Fibroblast of lung (primary cell): ENCODE results near the gene COL10A1. TPM values are rescaled to one million over a fixed set of nuclear protein-coding genes. Genes with fewer than 3 reads are reported as not detected.

Experiments
- DNase-seq, 2 donors: peaks; one replicate each; pipeline versions ENCODE4 v3.0.0 to v3.0.0-alpha.2; 2010; ENCODE audit warnings: low read depth in 2 of 2
- H2AFZ ChIP-seq: 2 replicates; pipeline ENCODE4 v1.5.1; 2012; ENCODE audit warnings: low read length, control low read depth, inconsistent platforms
- H3K27ac ChIP-seq: 2 replicates; pipeline ENCODE4 v1.5.1; 2011; ENCODE audit warnings: low read length, control low read depth; ENCODE audit not compliant: insufficient read depth
- H3K27me3 ChIP-seq: 2 replicates; pipeline ENCODE4 v1.5.1; 2011; ENCODE audit warnings: mild to moderate bottlenecking, low read length; ENCODE audit not compliant: control insufficient read depth, insufficient read depth
- H3K36me3 ChIP-seq: 2 replicates; pipeline ENCODE4 v1.5.1; 2011; ENCODE audit warnings: low read length; ENCODE audit not compliant: control insufficient read depth, insufficient read depth
- H3K4me1 ChIP-seq: 2 replicates; pipeline ENCODE4 v1.5.1; 2011; ENCODE audit warnings: low read length; ENCODE audit not compliant: control insufficient read depth, insufficient read depth; ENCODE audit errors: extremely low read depth
- H3K4me2 ChIP-seq: 2 replicates; pipeline ENCODE4 v1.5.1; 2011; ENCODE audit warnings: low read length, control low read depth; ENCODE audit not compliant: insufficient read depth; ENCODE audit errors: extremely low read depth
- H3K4me3 ChIP-seq, 4 experiments: fragments of 200-600 bp in 1 of 4; sonication (generic) in 1 of 4; replicated peaks in 1 of 4; 2 replicates each; pipeline ENCODE4 v1.5.1; 2011 to 2016; ENCODE audit warnings: low read length in 4 of 4, low read depth in 3 of 4, mild to moderate bottlenecking in 3 of 4, control low read depth in 2 of 4, inconsistent platforms in 1 of 4, mixed read lengths in 1 of 4; ENCODE audit not compliant: insufficient read depth in 1 of 4; ENCODE audit errors: control extremely low read depth in 1 of 4
- H3K79me2 ChIP-seq: 2 replicates; pipeline ENCODE4 v1.5.1; 2012; ENCODE audit warnings: mild to moderate bottlenecking, low read length, inconsistent platforms; ENCODE audit not compliant: control insufficient read depth, insufficient read depth
- H3K9ac ChIP-seq: 2 replicates; pipeline ENCODE4 v1.5.1; 2011; ENCODE audit warnings: mild to moderate bottlenecking, low read length, control low read depth; ENCODE audit not compliant: insufficient read depth
- H3K9me3 ChIP-seq: 2 replicates; pipeline ENCODE4 v1.5.1; 2012; ENCODE audit warnings: low read depth, low read length; ENCODE audit not compliant: control insufficient read depth, insufficient read depth
- H4K20me1 ChIP-seq: 2 replicates; pipeline ENCODE4 v1.5.1; 2011; ENCODE audit warnings: low read length; ENCODE audit not compliant: control insufficient read depth, insufficient read depth; ENCODE audit errors: extremely low read depth
- EZH2 ChIP-seq: IDR thresholded peaks from 2 replicates; pipeline ENCODE4 v1.5.1; 2012; ENCODE audit warnings: low read length, control low read depth, mild to moderate bottlenecking; ENCODE audit errors: missing control alignments
- polyA plus RNA-seq, 2 donors: library from polyadenylated mRNA; depleted of rRNA in 1 of 2; stranded (reverse) in 1 of 2; unstranded in 1 of 2; fragments of >200 nt; gene quantifications; 2 replicates each; pipeline ENCODE4 v1.2.1, GENCODE V29; 2011 to 2012; ENCODE audit warnings: missing spikeins in 1 of 2
- total RNA-seq: library from RNA; depleted of rRNA; stranded (reverse); fragments of >200 nt; gene quantifications from 2 replicates; pipeline ENCODE4 v1.2.1, GENCODE V29; 2014
- TF ChIP-seq, protein P1 (sequence below), 2 donors: IDR thresholded peaks in 1 of 2; conservative IDR thresholded peaks in 1 of 2; 1 replicate in 1 of 2; 2 replicates in 1 of 2; pipeline ENCODE4 v1.5.1; 2011 to 2012; ENCODE audit warnings: low read length in 2 of 2, control low read depth in 1 of 2, inconsistent platforms in 1 of 2, low read depth in 1 of 2, mild to moderate bottlenecking in 1 of 2

Gene COL10A1
- total and polyA plus RNA-seq, 2 donors (not counting 1 experiment from before 2014, with no cell fraction given): 17.3 to 40.1 TPM

DNA sequence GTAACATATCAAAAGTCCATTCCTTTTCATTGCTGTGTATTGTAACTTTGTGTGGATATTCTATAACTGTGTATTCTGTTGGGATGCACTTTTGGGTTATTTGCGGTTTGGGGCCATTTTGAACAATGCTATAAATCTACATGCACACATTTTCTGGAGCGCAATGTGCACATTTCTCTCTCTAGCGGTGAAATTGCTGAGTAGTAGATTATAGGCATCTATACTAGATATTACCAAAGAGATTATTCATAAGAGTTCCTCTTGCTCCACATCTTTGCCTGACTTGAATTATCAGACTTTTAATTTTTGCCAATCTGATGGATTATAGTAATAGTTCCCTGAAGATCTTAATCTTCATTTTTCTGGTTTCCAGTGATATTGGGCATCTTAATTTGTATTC lies 47.0 kb downstream of the COL10A1 start:
- TF ChIP-seq EZH2: no peak
- TF ChIP-seq, protein P1, sequence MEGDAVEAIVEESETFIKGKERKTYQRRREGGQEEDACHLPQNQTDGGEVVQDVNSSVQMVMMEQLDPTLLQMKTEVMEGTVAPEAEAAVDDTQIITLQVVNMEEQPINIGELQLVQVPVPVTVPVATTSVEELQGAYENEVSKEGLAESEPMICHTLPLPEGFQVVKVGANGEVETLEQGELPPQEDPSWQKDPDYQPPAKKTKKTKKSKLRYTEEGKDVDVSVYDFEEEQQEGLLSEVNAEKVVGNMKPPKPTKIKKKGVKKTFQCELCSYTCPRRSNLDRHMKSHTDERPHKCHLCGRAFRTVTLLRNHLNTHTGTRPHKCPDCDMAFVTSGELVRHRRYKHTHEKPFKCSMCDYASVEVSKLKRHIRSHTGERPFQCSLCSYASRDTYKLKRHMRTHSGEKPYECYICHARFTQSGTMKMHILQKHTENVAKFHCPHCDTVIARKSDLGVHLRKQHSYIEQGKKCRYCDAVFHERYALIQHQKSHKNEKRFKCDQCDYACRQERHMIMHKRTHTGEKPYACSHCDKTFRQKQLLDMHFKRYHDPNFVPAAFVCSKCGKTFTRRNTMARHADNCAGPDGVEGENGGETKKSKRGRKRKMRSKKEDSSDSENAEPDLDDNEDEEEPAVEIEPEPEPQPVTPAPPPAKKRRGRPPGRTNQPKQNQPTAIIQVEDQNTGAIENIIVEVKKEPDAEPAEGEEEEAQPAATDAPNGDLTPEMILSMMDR (conservative IDR thresholded peaks at IDR 0.05 in 1 of 2, IDR thresholded peaks at IDR 0.05 in 1 of 2; ENCODE audit: low read depth in 1 of 2, low read length in 2 of 2): no peak
- no peaks in the 10 kb centered on the region for H3K9me3 ChIP-seq
- no peak overlapping the region for H3K9ac ChIP-seq

DNA sequence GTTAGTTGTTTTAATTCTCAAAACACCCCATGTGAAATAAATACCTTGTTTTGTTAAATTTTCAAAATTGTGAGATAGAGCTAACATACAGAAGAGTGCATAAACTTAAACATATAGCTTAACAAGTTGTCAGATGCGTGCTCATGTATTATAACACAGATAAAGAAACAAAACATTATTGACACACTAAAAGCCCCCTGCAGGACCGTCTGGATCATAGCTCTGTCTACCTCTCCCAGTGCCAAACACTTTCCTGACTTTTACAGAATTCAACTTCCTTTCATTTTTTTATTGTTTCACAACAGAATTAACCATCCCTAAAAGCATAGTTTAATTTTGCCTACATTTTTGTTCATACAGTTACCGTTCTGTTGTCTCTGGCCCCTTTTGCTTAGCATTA lies 47.4 kb downstream of the COL10A1 start:
- H4K20me1 ChIP-seq: no peaks in the 10 kb centered on the region
- no peak for TF ChIP-seq EZH2
- TF ChIP-seq, protein P1 (conservative IDR thresholded peaks at IDR 0.05 in 1 of 2, IDR thresholded peaks at IDR 0.05 in 1 of 2; ENCODE audit: low read depth in 1 of 2, low read length in 2 of 2): no peak
- H3K4me1 ChIP-seq: peaks cover 3% of the 10 kb centered on the region
- H3K27me3 ChIP-seq: no peaks in the 10 kb centered on the region
- H3K4me2 ChIP-seq: no peak overlapping the region
- H3K27ac ChIP-seq: no peak overlapping the region
- H3K36me3 ChIP-seq: no peaks in the 10 kb centered on the region
- no peak overlapping the region for H3K4me3 ChIP-seq
- no peak overlapping the region for H3K9ac ChIP-seq
- no peaks in the 10 kb centered on the region for H3K9me3 ChIP-seq
- H3K79me2 ChIP-seq: no peaks in the 10 kb centered on the region
- H2AFZ ChIP-seq: no peak overlapping the region
- DNase-seq: no peak

More for the DNA sequence above, 47.0 kb downstream of the COL10A1 start:
- Histone ChIP-seq H4K20me1 (no peaks in the 10 kb centered on the region), H3K27ac (no peak overlapping the region), H3K27me3 (no peaks in the 10 kb centered on the region), H3K79me2 (no peaks in the 10 kb centered on the region), H2AFZ (no peak overlapping the region), H3K4me2 (no peak overlapping the region), H3K4me1 (no peaks in the 10 kb centered on the region), H3K4me3 (no peak overlapping the region), H3K36me3 (no peaks in the 10 kb centered on the region)
- DNase-seq: no peak

DNA sequence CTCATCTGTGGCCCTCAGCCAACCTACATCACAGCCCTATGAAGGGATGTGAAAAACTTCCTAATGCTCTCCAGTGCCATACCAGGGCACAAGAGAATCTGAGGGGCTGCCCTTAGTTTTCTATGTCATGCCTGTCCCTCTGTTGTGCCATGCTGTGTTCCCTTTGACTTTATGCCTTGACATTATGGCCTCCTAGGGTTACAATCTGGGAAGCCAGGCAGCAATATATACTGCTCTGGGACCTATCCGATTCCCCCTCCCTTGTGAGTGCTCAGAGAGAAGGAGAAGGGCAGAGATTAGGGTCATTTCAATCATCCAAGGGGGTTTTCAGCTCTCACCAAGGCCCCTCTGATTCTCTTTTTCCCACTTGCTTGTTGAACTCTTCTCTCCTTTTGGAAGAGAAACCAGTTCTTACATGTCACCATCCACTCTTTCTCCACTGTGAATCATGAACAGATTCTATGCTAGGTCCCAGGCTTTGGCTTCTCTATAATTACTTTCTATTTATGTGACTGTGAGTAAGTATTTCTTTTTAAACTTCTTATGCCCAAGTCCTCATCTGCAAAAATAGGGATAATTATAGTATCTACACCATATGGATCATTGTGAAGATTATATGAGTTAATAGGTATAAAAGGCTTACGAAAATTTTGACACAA lies 51.1 kb downstream of the COL10A1 start:
- Histone ChIP-seq H3K9me3 (no peaks in the 10 kb centered on the region), H3K79me2 (no peaks in the 10 kb centered on the region), H3K27ac (no peak overlapping the region), H3K4me2 (no peak overlapping the region), H4K20me1 (no peaks in the 10 kb centered on the region), H3K9ac (no peak overlapping the region), H3K36me3 (no peaks in the 10 kb centered on the region), H3K27me3 (no peaks in the 10 kb centered on the region), H3K4me1 (peaks cover 3% of the 10 kb centered on the region), H2AFZ (peak overlapping the region; percentile 8), H3K4me3 (no peak overlapping the region)
- DNase-seq: no peak
- TF ChIP-seq, protein P1 (conservative IDR thresholded peaks at IDR 0.05 in 1 of 2, IDR thresholded peaks at IDR 0.05 in 1 of 2; ENCODE audit: low read depth in 1 of 2, low read length in 2 of 2): no peak
